Embryonic facial prominence (tissue), 1 donor: ENCODE measurements around the gene PDGFA.

ENCODE experiments used
- DNase-seq: peaks from one replicate; pipeline ENCODE4 v3.0.0-alpha.2; 2016; ENCODE audit errors: extremely low spot score

Gene PDGFA

DNA sequence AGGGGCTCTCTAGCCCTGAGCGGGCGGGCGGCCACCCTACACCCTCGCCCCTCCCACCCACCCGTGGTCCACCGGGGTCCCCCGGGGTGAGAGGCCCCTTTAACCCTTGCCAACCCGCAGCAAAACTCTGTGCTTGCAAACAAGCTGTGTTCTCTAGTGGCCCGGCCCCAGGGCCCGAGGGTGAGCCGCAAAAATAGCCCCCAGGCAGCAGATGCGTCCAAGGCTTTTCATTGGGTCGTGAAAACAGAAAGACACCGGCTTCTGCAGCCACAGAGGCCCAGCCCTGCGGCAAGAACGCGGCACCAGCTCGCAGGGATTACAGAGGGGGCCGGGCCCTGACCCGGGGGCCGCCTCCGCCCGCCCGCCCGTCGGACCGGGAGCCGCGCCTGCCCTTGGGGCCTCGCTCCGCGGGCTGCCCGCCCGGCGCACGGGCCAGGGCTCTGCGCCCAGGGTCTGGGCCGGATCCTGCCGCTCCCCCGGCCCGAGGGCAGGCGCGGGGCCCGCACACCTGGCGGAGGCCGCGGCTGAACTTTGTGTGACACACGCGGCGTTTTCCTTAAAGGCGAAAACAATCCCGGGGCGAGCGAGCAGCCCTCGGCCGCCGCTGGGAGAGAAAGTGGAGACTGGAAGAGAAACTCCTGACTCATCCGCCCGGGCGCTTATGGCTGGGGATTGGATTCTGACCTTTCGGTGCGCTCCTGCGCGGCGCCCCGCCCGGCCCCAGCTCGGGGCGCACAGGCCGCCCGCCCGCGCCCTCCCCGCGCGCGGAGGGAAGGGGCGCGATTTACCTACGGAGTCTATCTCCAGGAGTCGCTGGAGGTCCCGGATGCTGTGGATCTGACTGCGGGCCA lies 2.8 kb downstream of the PDGFA start:
- no peak for DNase-seq

DNA sequence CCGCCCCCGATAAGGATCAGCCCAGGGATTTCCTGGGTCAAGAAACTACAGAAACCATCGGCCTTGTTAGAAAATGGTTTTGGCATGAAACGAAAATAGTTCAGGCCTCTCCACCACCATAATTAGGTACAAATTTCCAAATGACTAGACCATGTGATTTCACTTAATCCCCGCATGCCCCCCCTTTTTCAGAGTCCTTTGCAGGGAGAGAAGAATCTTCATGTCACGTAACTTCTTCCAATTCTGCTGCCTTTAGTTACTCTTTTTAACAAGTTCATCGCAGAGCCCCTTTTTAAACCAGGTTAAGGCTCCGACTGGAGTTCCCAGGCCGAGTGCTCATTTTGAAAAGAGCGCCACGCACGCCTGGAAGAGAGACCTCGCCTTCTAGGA lies 3.4 kb downstream of the PDGFA start:
- no peak for DNase-seq

DNA sequence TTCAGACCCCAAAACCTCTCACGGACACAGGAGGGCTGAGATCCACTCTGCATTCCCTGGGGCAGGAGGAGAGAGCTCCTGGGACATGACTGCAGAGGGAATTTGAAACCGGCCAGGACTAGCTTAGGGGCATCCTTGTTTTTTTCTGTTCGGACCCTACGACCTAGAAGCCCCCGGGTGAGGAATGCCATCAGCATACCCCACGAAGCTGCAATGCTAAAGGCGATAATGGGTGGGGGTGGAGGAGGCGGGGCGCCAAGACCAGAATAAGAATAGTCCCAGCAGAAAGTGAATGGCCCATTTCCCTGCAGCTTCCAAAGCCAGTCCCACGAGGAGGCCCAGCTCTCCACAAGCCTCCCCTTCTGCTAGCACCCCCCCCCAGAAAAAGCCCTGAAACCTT lies 4.0 kb downstream of the PDGFA start:
- no peak for DNase-seq

DNA sequence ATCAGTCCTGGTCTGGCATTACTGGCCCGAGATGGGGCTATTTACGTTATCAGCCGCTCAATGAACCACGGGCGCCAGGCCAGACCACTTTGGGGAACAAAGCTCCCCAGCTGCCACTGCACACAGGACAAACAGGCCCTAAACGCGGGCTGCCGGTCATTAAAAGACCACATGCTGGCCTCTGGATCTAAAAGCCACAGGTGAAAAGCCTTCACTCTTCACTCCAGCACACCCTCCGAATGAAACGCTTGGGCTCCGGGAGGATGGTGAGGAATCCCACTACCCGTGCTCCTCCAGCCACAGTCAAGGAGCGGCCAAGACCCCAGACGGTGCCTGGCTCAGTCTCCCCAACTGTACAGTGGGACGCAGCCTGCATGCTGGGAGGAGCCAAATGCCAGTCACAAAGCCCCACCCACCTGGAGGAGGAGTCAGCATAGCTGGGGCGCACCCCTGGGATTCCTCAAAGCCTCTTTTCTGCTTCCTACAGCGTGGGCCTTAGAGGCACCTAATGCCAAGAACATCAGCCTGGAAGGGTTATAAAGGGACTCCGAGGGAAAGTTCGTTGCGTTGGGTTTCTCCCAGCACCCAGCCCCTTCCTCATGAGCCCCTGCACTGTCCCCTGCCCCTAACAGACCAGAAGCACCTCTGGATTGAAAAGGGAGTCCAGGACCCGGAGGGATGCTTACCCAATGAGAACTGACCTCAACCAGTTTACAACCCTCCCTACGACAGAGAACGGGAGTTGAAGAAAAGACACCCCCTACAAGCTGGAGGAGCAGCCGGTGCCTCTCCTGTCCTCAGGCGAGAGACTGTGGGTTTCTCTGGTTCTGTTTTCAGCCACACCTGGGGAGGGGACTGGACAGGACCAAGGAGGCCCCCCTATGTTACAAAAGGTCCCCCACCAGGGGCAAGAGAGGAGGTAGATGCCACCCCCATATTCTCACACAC lies 4.7 kb downstream of the PDGFA start:
- DNase-seq, result no peak

GRCh38 chr7:514242-514641 lies 5.4 kb downstream of the PDGFA start:
- no peak for DNase-seq

- no peak for DNase-seq
These were observed 6.0 kb downstream of the PDGFA start for GRCh38 chr7:513521-514166.

DNA sequence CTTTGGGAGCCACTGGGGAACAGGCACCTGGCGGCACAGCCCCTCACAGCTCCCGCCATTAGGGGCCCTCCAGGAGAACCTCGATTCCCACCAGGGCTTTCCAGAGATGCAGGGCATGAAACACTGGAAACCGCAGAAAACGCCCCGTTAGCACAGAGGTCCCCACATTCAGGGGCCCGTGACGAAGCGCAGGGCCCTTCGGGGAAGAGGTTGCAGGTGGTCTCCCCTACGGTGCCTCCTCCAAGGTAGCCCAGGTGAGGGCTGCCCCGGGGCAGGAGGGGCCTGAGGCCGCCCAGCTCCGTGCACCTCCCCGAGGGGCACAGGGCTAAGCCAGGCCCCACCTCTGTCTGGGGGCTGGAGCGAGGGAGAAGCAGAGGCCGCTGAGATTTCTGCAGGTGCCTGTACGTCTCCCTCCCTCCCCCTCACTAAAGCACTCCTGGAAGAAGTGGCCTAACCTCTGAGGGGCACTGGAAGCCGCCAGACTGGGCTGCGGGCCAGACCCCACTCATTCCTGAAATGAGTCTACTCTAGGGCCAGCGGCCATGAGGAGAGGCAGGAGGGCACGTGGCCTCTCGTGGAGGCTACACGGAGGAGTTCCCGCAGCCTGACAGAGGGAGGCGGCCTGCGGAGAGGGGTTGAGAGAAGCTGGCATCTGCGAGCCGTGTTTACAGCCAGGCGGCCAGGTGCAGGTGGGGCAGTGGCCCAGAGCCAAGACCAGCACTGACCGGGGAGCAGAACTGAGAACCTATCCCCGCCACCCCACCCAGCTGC lies 6.9 kb downstream of the PDGFA start:
- DNase-seq, result no peak

GRCh38 chr7:512146-512510 lies 7.5 kb downstream of the PDGFA start:
- DNase-seq, result no peak

DNA sequence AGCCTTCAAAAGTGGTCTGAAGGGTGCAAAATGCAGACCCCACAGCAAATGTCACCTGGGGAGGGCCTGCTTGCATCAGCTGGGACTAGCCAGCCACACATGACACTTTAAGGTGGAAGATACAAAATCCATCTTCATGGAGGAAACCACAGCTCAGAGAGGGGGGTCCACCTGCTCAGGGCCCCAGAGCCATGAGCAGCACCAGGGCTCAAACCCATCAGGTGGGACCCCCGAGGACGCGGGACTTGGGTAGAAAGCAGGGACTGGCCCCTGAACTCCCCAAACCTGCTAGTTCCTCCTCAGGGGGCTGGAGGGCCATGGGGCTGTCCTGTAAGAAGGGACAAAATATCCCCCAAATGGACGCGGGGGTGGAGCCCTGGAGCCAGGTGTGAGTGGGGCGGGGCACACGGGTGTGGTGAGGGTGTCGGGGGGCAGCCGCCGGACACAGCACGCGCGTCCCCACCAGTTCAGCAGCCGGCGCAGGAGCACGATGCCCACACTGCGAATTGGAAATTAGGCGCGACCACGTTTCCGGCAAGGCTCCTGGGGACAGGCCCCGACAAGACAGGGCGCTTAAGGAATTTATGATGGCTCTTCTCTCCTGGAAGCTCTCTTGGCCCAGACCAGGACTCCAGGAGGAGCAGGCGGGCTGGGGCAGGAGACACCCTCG lies 8.0 kb downstream of the PDGFA start:
- no peak for DNase-seq

DNA sequence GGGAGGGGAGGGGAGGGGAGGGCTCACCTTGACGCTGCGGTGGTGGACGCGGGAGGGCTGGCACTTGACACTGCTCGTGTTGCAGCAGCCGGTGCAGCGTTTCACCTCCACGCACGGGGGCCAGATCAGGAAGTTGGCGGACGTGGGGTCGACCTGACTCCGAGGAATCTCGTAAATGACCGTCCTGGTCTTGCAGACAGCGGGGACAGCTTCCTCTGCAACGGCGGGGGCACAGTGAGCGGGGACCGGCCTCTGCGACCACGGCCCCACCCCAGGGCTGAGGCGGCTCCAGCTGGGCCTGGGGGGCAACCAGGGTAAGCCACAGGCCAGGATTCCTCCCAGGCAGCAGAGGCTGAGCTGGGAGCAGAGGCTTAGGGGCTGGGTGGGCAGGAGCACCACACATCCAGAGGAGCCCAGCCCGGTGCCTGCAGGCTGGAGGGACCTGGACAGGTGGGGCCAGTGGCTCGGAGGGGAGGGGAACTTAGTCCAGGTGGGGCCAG lies 8.8 kb downstream of the PDGFA start:
- no peak for DNase-seq

GRCh38 chr7:510131-510481 lies 9.5 kb downstream of the PDGFA start:
- DNase-seq, result no peak

DNA sequence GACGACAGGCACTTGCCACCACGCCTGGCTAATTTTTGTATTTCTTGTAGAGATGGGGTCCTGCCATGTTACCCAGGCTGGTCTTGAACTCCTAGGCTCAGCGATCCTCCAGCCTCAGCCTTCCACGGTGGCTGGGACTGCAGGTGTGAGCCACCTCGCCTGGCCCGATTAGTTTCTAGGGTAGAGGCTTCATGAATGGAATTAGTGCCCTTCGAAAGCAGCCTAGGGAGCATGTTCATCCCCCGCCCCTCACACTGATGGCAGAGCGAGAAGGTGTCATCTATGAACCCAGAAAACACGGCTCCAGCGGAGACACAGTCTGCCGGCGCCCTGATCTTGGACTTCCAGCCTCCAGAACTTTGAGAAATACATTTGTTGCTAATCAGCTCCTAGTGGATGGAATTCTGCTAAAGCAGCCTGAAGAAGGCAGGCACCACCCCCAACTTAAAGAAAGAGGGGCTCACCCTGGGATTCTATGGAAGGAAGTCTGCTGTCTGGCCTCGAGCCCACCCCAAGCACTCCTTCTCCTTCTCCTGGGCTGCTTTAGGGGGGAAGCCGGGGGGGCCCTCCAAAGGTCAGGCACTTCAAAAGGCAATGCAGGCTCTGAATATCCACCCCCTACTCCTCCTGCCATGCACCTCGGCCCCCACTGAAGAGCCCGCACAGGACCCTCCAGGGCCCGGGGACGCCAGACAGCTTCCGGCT lies 10.1 kb downstream of the PDGFA start:
- DNase-seq, result no peak

GRCh38 chr7:508461-509170 lies 11.0 kb downstream of the PDGFA start:
- DNase-seq, result no peak

GRCh38 chr7:507623-508300 lies 11.9 kb downstream of the PDGFA start:
- no peak for DNase-seq

GRCh38 chr7:506921-507622 lies 12.6 kb downstream of the PDGFA start:
- DNase-seq, result no peak

DNA sequence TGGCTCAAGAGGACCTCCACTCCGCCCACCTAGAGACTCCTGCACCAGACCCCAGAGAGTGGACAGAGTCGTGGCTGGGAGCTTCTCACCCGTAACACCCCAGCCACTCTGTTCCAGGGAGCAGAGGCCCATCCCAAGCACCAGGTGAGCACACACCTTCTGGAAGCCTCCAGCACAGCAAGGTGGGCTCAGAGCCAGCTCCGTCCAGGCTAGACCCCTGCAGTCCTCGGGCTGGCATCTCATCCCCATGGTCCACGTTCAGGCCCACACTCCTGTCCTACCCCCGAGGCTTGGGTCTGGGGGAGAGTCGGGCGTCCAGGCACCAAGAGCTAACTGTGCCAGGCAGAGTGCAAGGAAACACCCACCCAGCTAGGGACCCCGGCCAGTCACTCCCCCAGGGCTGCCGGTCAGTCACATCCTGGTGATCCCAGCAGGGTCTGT lies 13.2 kb downstream of the PDGFA start:
- no peak for DNase-seq

- DNase-seq, result no peak
These were observed 14.5 kb downstream of the PDGFA start for GRCh38 chr7:505171-505570.
